Adrenal gland (tissue), 12 donors: ENCODE data around the gene DEF6. TPM values are rescaled to one million over a fixed set of nuclear protein-coding genes. Genes with fewer than 3 reads are reported as not detected.

Experiments
- DNase-seq, 7 donors: peaks; one replicate each; pipeline ENCODE4 v3.0.0-alpha.2; 2019 to 2020
- H3K27ac ChIP-seq, 5 donors: fragments of 200-600 bp; sonication (generic) in 4 of 5; 1 replicate in 3 of 5; 2 replicates in 2 of 5; pipeline versions ENCODE4 v1.5.1 to v1.8.0; 2016 to 2020; ENCODE audit warnings: mild to moderate bottlenecking in 1 of 5
- H3K27me3 ChIP-seq: fragments of 200-600 bp; 2 replicates; pipeline ENCODE4 v1.8.0; 2021
- H3K36me3 ChIP-seq, 2 donors: fragments of 200-600 bp; replicated peaks in 1 of 2; 1 replicate in 1 of 2; 2 replicates in 1 of 2; pipeline versions ENCODE4 v1.5.1 to v1.8.0; 2018 to 2022
- H3K4me1 ChIP-seq, 2 donors: fragments of 200-600 bp; replicated peaks in 1 of 2; 1 replicate in 1 of 2; 2 replicates in 1 of 2; pipeline versions ENCODE4 v1.5.1 to v1.8.0; 2018 to 2021
- H3K4me3 ChIP-seq, 4 donors: fragments of 200-600 bp; sonication (generic) in 3 of 4; one replicate each; pipeline ENCODE4 v1.5.1; 2016 to 2018
- H3K9me3 ChIP-seq, 3 donors: fragments of 200-600 bp; sonication (generic) in 1 of 3; replicated peaks in 1 of 3; 1 replicate in 2 of 3; 2 replicates in 1 of 3; pipeline versions ENCODE4 v1.5.1 to v1.8.0; 2016 to 2021
- POLR2A ChIP-seq, 2 donors: fragments of 450-650 bp; IDR thresholded peaks; one replicate each; pipeline ENCODE4 v1.6.1; 2017; ENCODE audit warnings: antibody characterized with exemption in 2 of 2, mild to moderate bottlenecking in 2 of 2, moderate library complexity in 1 of 2
- WGBS, 4 donors: extraction: QIAGEN DNeasy Blood & Tissue Kit in 2 of 4; methylation state at CpG; one replicate each; pipeline versions ENCODE4 v1.1.5 to v1.1.7; 2013 to 2017; 5-methylcytosine and 5-hydroxymethylcytosine counted together
- intact Hi-C, 2 donors: fragments of 100-400 bp; cut with DNase I; formaldehyde crosslinking; loops; one replicate each; pipeline versions ENCODE4 v1.14.1 to v1.15.0; 2022 to 2023
- polyA plus RNA-seq, 3 donors: library from polyadenylated mRNA; stranded (reverse); fragments of 200-250 nt in 2 of 3; fragments of 350-450 nt in 1 of 3; fragmentation: Illumina TruSeq in 1 of 3; extraction: RNeasy Lipid Tissue Mini Kit (QIAGEN cat#74804) in 1 of 3; gene quantifications; one replicate each; pipeline ENCODE4 v1.2.3, GENCODE V29; 2013 to 2014
- total RNA-seq, 9 donors: library from RNA; depleted of rRNA in 4 of 9; stranded (reverse); fragments of >200 nt in 4 of 9; fragments of 120-200 nt in 1 of 9; fragmentation: NEBNext Ultra II Directional in 1 of 9; extraction: Animal tissue kit (Norgen Biotek cat#: 25700) in 1 of 9; gene quantifications; one replicate each; pipeline versions ENCODE4 v1.1.0 to v1.2.4, GENCODE V29; 2013 to 2023
- TF ChIP-seq, protein P1 (sequence below), 6 experiments: fragments of 450-650 bp in 4 of 6; fragments of 200-600 bp in 2 of 6; sonication (generic) in 1 of 6; IDR thresholded peaks; 1 replicate in 5 of 6; 2 replicates in 1 of 6; pipeline versions ENCODE4 v1.5.1 to v1.8.0; 2016 to 2021; ENCODE audit warnings: antibody characterized with exemption in 6 of 6, mild to moderate bottlenecking in 2 of 6, moderate library complexity in 1 of 6
- donor health status: healthy with polysubstance abuse.
- donor health status: Bipolar disorder and iron deficiency.
- donor health status: DM: yes; HTN: yes; CAD: no.
- donor health status: DM: no; HTN: no; CAD: no.
- donor health status: DM: no; HTN: no; CAD: no.
- donor health status: DM: yes; HTN: yes; CAD: no.

Gene DEF6
- total and polyA plus RNA-seq, 12 donors = 1.6 to 26.1 (median 6.1) TPM

GRCh38 chr6:35343092-35343834, 45.6 kb downstream of the DEF6 start:
- Histone ChIP-seq H3K27me3 (no peaks in the 10 kb centered on the region), H3K4me1 (peaks cover 11 to 26% of the 10 kb centered on the region in 2 donors), H3K27ac (peak overlapping the region in 4 of 5 donors; percentile 81 to 90 (median 85)), H3K4me3 (peak overlapping the region in 3 of 4 donors; percentile 29 to 90 (median 75)), H3K9me3 (no peaks in the 10 kb centered on the region), H3K36me3 (peaks cover 0 to 18% of the 10 kb centered on the region in 2 donors)
- TF ChIP-seq, protein P1, sequence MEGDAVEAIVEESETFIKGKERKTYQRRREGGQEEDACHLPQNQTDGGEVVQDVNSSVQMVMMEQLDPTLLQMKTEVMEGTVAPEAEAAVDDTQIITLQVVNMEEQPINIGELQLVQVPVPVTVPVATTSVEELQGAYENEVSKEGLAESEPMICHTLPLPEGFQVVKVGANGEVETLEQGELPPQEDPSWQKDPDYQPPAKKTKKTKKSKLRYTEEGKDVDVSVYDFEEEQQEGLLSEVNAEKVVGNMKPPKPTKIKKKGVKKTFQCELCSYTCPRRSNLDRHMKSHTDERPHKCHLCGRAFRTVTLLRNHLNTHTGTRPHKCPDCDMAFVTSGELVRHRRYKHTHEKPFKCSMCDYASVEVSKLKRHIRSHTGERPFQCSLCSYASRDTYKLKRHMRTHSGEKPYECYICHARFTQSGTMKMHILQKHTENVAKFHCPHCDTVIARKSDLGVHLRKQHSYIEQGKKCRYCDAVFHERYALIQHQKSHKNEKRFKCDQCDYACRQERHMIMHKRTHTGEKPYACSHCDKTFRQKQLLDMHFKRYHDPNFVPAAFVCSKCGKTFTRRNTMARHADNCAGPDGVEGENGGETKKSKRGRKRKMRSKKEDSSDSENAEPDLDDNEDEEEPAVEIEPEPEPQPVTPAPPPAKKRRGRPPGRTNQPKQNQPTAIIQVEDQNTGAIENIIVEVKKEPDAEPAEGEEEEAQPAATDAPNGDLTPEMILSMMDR (IDR thresholded peaks at IDR 0.05) = no peak
- peak in 1 of 2 donors; percentile 9 for TF ChIP-seq POLR2A (IDR thresholded peaks at IDR 0.05)
- peak; percentile 44 to 67 (median 59) for DNase-seq
- intact Hi-C loops = loop anchor here (2.0 to 10.0 kb wide), 3 partner anchors 72 to 106 kb away; no protein-coding TSS in a partner anchor
- WGBS, 4 donors = 19 to 34% (median 32%) methylated on average over 13 of the region's 13 CpGs

GRCh38 chr6:35343835-35344550, 46.4 kb downstream of the DEF6 start:
- 67 to 76% (median 70%) methylated on average over 6 of the region's 6 CpGs for WGBS, 4 donors
- Histone ChIP-seq H3K4me1 (peaks cover 11 to 26% of the 10 kb centered on the region in 2 donors), H3K27ac (peak overlapping the region in 2 of 5 donors; percentile 87 to 90), H3K27me3 (no peaks in the 10 kb centered on the region), H3K4me3 (peak overlapping the region in 2 of 4 donors; percentile 75 to 90), H3K36me3 (peaks cover 0 to 23% of the 10 kb centered on the region in 2 donors), H3K9me3 (no peaks in the 10 kb centered on the region)
- TF ChIP-seq, protein P1 (IDR thresholded peaks at IDR 0.05) = no peak
- TF ChIP-seq POLR2A (IDR thresholded peaks at IDR 0.05) = no peak
- intact Hi-C loops = loop anchor here (2.0 to 10.0 kb wide), 3 partner anchors 71 to 105 kb away; no protein-coding TSS in a partner anchor
- DNase-seq = peak in 1 of 7 donors; percentile 44

- Histone ChIP-seq H3K27me3 (no peaks in the 10 kb centered on the region), H3K4me1 (peaks cover 6 to 7% of the 10 kb centered on the region in 2 donors), H3K27ac (no peak overlapping the region), H3K9me3 (no peaks in the 10 kb centered on the region), H3K4me3 (no peak overlapping the region), H3K36me3 (peaks cover 0 to 49% of the 10 kb centered on the region in 2 donors)
- no peak for TF ChIP-seq POLR2A (IDR thresholded peaks at IDR 0.05)
- TF ChIP-seq, protein P1 (IDR thresholded peaks at IDR 0.05) = no peak
- 93 to 97% (median 95%) methylated on average over 4 of the region's 4 CpGs for WGBS, 4 donors
- intact Hi-C loops = no loop called here
- no peak for DNase-seq
Measured at GRCh38 chr6:35351422-35351821, 53.8 kb downstream of the DEF6 start.

DNA sequence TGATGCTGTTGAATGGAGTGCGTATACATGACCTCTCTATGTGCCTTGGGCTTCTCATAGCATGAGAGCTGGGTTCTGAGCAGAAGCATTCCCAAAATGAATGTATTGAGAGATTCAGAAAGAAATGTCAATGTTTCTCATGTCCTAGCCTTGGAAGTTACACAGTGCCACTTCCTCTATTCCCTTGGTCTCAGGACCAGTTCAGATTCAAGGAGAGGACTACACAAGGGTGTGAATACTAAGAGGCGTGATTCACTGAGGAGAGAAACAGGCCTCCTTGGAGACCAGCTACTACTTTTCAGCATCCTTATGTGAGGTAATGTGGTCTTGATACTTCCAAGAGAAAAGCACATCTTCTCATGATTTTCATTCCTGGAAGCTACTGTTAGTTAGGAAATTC, 55.1 kb downstream of the DEF6 start:
- TF ChIP-seq, protein P1 (IDR thresholded peaks at IDR 0.05) = no peak
- TF ChIP-seq POLR2A (IDR thresholded peaks at IDR 0.05) = no peak
- peaks cover 0 to 46% of the 10 kb centered on the region in 2 donors for H3K36me3 ChIP-seq
- H3K9me3 ChIP-seq = no peaks in the 10 kb centered on the region
- no peak for DNase-seq
- peaks cover 6 to 7% of the 10 kb centered on the region in 2 donors for H3K4me1 ChIP-seq
- WGBS, 4 donors = 96 to 100% (median 98%) methylated on average over 2 of the region's 2 CpGs
- intact Hi-C loops = no loop called here
- no peak overlapping the region for H3K4me3 ChIP-seq
- no peaks in the 10 kb centered on the region for H3K27me3 ChIP-seq
- no peak overlapping the region for H3K27ac ChIP-seq
